ENCODE data around the gene NOMO2.
"Not testable (repeated sequence)": the region's sequence is repeated elsewhere in the genome, so short reads cannot be mapped to it uniquely, and the experiment has no call there.

NOMO2 gene

DNA sequence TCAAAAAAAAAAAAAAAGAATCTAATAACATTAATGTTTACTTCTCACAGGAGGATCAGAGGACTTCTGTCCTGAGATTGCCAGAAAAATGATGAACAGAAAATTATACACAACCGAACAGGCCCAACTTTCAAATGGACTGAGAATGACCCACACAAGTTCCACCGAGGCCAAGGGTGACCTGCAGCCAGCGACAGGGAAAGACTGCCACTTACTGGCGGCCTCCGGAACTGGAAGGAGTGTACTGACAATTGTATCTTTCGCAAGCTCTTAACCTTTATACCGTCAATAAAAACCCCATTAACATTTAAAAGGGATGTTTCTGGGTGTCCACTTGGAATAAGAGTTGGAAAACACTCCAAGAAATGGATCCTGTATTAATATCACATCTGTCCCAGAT, 146.1 kb downstream of the NOMO2 start:
- not testable (repeated sequence) for H3K9me3 ChIP-seq (ENCODE audit: insufficient read depth, low read depth, low read length); H3K27me3 ChIP-seq (ENCODE audit: insufficient read depth, low read length); H3K4me3 ChIP-seq (ENCODE audit: low read length); H3K27ac ChIP-seq (ENCODE audit: low read length); H3K36me3 ChIP-seq (ENCODE audit: insufficient read depth, low read depth, low read length); H3K4me1 ChIP-seq (ENCODE audit: insufficient read depth, low read length); H3K9ac ChIP-seq (ENCODE audit: low read depth, low read length)

DNA sequence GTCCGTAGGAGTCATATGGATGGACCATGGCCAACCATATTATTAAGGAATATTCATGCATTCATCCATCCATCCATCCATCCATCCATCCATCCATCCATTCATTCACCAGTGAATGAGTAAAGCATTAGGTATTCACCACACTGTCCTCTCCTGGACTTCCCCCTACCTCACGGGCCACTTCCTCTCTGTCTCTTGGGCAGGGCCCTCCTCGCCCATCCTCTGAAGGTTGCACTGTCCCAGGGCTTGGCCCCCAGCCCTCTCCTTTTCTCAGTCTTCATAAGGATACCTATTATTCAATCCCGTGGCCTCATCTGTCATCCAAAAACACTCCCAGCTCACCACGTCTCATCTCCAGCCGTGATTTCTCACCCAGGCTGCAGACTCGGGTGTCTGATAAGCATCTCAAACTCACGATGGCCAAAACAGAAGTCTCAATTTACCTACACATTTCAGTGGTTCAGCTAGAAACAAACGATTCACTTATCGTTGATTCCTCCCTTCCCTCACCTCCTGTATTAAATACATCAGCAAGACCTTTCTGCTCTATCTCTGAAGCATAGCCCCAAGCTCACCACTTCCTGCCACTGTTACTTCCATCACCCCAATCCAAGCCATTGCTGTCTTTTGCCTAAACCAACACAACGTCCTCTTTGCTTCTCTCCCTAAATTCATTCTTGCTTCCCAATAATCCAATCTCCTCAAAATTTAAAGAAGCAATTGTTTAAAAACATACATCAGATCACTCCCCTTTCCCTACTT, 152.2 kb downstream of the NOMO2 start:
- not testable (repeated sequence) for H3K27me3 ChIP-seq (ENCODE audit: insufficient read depth, low read length); H3K4me1 ChIP-seq (ENCODE audit: insufficient read depth, low read length); H3K9me3 ChIP-seq (ENCODE audit: insufficient read depth, low read depth, low read length)

DNA sequence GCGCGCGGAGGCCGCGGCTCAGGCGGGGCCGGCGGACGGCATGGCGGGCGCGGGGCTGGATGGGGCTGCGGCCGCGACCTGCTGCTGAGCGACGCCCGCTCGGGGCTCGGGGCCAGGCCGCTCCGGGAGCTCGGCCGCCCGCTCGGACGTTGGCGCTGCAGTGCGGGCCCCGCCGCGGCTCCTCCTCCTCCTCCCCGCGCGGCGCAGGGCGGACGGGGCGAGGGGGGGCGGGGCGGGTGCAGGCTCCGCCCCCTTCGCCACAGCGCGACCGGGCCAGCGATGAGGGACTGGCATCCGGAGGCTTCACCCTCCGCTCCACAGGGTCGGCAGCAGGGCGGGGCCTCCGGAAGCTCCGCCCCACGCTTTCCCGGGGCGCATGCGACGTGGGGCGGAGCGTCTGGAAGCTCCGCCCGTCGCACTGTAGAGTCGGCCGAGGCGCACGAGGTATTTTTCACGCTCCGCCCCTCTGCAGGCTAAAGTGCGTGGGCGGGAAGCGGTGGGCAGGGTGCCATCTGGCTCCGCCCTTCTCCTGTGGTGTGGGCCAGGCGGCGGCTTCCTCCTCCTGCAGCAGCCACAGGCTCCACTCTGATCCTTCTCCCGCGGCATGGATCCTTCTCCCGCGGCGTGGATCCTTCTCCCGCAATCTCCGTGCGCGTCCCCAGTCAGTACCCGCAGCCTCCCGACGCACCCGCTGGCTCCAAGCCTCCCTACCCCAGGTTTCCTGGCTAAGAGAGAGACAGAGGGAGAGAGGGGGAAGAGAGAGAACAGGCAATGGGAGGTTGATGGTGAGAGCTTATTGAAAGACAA, 159.8 kb downstream of the NOMO2 start:
- H3K4me1 ChIP-seq (ENCODE audit: insufficient read depth, low read length); H3K9me3 ChIP-seq (ENCODE audit: insufficient read depth, low read depth, low read length): not testable (repeated sequence)

More for the DNA sequence above, 152.2 kb downstream of the NOMO2 start:
- H3K36me3 ChIP-seq (ENCODE audit: insufficient read depth, low read depth, low read length); H3K27ac ChIP-seq (ENCODE audit: low read length); H3K9ac ChIP-seq (ENCODE audit: low read depth, low read length); H3K4me3 ChIP-seq (ENCODE audit: low read length): not testable (repeated sequence)

DNA sequence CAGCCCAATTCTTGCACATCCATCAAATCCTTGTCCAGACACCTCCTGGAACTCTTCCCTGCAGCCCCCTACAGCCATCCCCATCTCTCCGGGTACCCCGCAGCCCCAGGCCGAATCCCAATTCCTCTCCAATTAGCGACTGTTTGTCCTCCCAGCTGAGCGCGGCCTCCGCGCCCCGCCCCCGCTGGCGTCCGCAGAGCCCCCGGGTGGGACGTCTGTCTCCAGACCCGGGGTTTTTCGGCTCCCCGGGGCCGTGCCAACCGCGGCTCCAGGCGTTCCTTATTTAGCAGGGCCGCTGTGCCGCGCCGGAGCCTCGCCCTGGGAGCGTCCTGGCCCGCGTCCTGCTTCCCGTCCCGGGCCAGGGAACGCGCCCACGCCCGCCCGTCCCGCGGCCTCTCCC, 160.7 kb downstream of the NOMO2 start:
- H3K4me1 ChIP-seq (ENCODE audit: insufficient read depth, low read length); H3K9ac ChIP-seq (ENCODE audit: low read depth, low read length); H3K27me3 ChIP-seq (ENCODE audit: insufficient read depth, low read length); H3K27ac ChIP-seq (ENCODE audit: low read length); H3K36me3 ChIP-seq (ENCODE audit: insufficient read depth, low read depth, low read length); H3K4me3 ChIP-seq (ENCODE audit: low read length); H3K9me3 ChIP-seq (ENCODE audit: insufficient read depth, low read depth, low read length): not testable (repeated sequence)

More for the DNA sequence above, 159.8 kb downstream of the NOMO2 start:
- H3K27me3 ChIP-seq (ENCODE audit: insufficient read depth, low read length); H3K9ac ChIP-seq (ENCODE audit: low read depth, low read length); H3K36me3 ChIP-seq (ENCODE audit: insufficient read depth, low read depth, low read length); H3K4me3 ChIP-seq (ENCODE audit: low read length); H3K27ac ChIP-seq (ENCODE audit: low read length): not testable (repeated sequence)

DNA sequence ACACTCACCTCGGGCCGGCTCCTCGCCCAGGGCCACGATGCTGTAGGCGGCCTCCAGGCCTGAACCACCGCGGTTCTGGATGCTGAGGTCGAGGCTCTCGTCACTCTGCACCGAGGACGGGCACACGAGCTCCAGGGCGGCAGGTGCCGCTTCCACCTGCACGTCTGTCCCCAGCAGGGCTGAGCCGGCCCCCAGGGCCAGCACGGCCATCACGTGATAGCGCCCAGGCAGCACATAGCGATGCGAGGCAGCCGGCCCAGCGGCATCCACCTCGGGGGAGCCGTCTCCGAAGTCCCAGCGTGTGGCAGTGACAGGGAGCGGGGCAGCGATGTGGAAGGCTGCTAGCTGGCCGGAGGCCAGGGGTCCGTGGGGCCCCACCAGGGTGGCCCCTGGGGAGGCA, 167.5 kb downstream of the NOMO2 start:
- H3K4me1 ChIP-seq (ENCODE audit: insufficient read depth, low read length); H3K27me3 ChIP-seq (ENCODE audit: insufficient read depth, low read length); H3K9ac ChIP-seq (ENCODE audit: low read depth, low read length); H3K9me3 ChIP-seq (ENCODE audit: insufficient read depth, low read depth, low read length); H3K4me3 ChIP-seq (ENCODE audit: low read length); H3K27ac ChIP-seq (ENCODE audit: low read length); H3K36me3 ChIP-seq (ENCODE audit: insufficient read depth, low read depth, low read length): not testable (repeated sequence)

DNA sequence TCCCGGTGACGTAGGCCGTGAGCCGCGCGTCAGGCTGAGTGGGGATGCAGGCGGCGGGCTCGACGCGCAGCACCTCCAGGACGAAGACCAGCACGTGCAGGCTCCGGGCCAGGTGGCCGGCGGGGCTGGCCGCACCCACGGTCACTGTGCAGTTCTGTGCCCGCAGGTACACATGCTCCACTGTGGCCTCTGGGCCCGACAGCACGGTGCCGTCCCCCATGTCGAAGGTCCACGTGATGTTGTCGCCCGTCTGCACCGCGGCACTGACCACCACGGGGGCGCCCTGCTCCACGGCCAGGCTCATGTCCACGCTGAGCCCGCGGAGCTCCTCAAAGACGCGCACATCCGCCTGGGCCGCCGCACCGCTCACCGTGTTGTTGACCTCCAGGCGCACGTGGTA, 174.1 kb downstream of the NOMO2 start:
- H3K4me3 ChIP-seq (ENCODE audit: low read length); H3K27ac ChIP-seq (ENCODE audit: low read length); H3K4me1 ChIP-seq (ENCODE audit: insufficient read depth, low read length); H3K9ac ChIP-seq (ENCODE audit: low read depth, low read length); H3K9me3 ChIP-seq (ENCODE audit: insufficient read depth, low read depth, low read length); H3K27me3 ChIP-seq (ENCODE audit: insufficient read depth, low read length); H3K36me3 ChIP-seq (ENCODE audit: insufficient read depth, low read depth, low read length): not testable (repeated sequence)

DNA sequence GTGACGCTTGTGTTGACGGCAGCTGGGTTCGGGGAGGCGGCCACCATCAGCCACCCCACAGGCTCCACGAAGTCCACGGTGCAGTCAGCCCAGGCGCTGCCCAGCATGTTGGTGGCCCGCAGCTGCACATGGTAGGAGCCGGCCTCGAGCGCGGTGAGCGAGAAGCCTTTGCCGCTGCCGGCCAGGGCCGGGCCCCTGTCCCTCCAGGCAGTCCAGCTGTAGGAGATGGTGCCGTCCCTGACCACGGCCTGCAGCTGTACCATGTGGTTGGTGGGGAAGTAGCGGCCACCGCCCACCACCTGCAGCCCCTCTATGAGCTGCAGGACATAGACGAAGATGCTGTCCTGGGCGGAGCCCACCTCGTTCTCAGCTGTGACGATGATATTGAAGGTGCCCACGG, 175.4 kb downstream of the NOMO2 start:
- H3K36me3 ChIP-seq (ENCODE audit: insufficient read depth, low read depth, low read length); H3K9me3 ChIP-seq (ENCODE audit: insufficient read depth, low read depth, low read length); H3K27ac ChIP-seq (ENCODE audit: low read length); H3K9ac ChIP-seq (ENCODE audit: low read depth, low read length); H3K4me1 ChIP-seq (ENCODE audit: insufficient read depth, low read length); H3K4me3 ChIP-seq (ENCODE audit: low read length); H3K27me3 ChIP-seq (ENCODE audit: insufficient read depth, low read length): not testable (repeated sequence)

DNA sequence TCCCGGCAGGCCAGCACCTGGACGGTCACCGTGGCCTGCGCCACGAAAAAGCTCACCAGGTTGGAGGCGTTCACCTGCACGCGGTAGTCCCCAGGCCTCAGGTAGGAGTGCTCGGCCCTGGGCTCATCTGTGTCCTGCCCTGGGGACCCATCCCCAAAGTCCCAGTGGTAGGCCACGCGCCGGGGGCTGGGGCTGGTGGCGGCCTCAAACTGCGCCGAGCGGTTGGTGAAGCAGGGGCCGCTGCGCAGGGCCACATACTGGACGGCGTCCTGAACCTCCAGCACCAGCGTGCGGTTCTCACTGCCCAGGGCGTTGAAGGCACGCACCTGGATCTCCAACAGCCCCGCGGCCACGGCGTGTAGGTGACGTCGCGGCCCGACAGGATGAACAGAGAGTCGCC, 176.6 kb downstream of the NOMO2 start:
- not testable (repeated sequence) for H3K4me3 ChIP-seq (ENCODE audit: low read length); H3K36me3 ChIP-seq (ENCODE audit: insufficient read depth, low read depth, low read length); H3K27ac ChIP-seq (ENCODE audit: low read length); H3K4me1 ChIP-seq (ENCODE audit: insufficient read depth, low read length); H3K9ac ChIP-seq (ENCODE audit: low read depth, low read length); H3K9me3 ChIP-seq (ENCODE audit: insufficient read depth, low read depth, low read length); H3K27me3 ChIP-seq (ENCODE audit: insufficient read depth, low read length)

DNA sequence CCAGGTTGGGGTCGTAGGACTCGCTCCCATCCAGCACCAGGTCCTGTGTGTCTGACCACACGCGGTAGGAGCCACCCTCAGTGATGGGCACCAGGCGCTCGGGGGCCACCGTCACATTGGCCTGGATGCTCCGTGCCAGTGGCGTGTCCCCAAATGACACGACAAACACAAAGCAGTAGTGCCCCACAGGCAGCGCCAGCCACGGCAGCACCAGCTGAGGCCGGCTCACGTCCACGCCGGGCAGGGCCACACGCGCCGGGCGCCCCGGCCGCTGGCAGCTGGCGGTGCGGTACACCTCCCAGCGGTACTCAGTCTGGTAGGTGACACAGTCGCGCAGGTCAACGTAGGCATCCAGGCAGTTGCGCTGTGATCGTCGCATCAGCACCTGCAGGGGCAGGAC, 177.0 kb downstream of the NOMO2 start:
- H3K9me3 ChIP-seq (ENCODE audit: insufficient read depth, low read depth, low read length); H3K4me3 ChIP-seq (ENCODE audit: low read length); H3K4me1 ChIP-seq (ENCODE audit: insufficient read depth, low read length); H3K36me3 ChIP-seq (ENCODE audit: insufficient read depth, low read depth, low read length); H3K27me3 ChIP-seq (ENCODE audit: insufficient read depth, low read length); H3K27ac ChIP-seq (ENCODE audit: low read length); H3K9ac ChIP-seq (ENCODE audit: low read depth, low read length): not testable (repeated sequence)

DNA sequence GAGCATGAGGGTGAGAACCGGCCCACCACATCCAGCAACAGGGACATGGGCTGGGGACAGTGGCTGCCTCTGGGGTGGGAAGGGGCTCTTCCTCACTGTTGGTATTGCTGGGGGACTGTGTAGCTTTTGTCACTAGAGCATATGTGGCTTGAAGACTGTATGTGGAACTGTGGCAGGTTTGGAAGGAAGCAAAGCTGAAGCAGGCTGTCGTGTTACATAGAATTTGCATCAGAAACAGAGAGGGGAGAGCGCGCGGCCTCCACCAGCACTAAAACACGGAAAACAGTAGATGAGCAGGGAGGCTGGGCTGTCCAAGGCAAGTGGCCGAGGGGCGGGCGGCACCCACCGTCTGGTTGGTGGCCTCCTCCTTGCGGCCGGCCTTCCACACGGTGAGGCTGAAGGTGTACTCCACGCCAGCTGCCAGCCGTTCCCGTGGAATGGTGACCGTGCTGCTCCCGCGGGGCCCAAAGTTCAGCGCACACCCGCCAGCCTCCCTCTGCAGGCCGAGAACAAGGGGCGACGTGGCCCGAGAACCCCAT, 177.7 kb downstream of the NOMO2 start:
- H3K36me3 ChIP-seq (ENCODE audit: insufficient read depth, low read depth, low read length); H3K27ac ChIP-seq (ENCODE audit: low read length); H3K4me3 ChIP-seq (ENCODE audit: low read length); H3K9ac ChIP-seq (ENCODE audit: low read depth, low read length); H3K9me3 ChIP-seq (ENCODE audit: insufficient read depth, low read depth, low read length); H3K4me1 ChIP-seq (ENCODE audit: insufficient read depth, low read length); H3K27me3 ChIP-seq (ENCODE audit: insufficient read depth, low read length): not testable (repeated sequence)

DNA sequence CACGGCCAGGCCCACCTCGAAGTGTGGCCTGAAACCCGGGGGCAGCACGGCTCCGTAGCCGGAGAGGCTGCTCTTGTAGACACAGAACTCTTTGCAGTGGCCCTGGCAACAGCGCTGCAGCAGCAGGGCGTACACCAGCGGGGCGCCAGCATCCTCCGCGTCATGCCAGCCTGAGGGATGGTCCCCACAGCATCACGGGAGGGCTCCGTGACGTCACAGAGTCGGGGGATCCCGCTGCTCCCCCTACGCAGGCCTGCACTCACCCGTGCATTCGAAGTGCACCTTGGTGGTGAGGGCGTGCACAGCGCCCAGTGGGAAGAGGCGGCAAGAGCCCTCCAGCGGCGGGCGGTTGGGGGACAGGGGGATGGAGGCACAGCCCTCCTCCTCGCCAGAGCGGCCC, 179.2 kb downstream of the NOMO2 start:
- H3K9ac ChIP-seq (ENCODE audit: low read depth, low read length); H3K4me3 ChIP-seq (ENCODE audit: low read length); H3K9me3 ChIP-seq (ENCODE audit: insufficient read depth, low read depth, low read length); H3K27me3 ChIP-seq (ENCODE audit: insufficient read depth, low read length); H3K4me1 ChIP-seq (ENCODE audit: insufficient read depth, low read length); H3K36me3 ChIP-seq (ENCODE audit: insufficient read depth, low read depth, low read length); H3K27ac ChIP-seq (ENCODE audit: low read length): not testable (repeated sequence)
